ENCODE data around the gene CNNM1. TPM values are rescaled to one million over a fixed set of nuclear protein-coding genes. Genes with fewer than 3 reads are reported as not detected.

The CNNM1 gene
- total RNA-seq, 2 experiments from 2014 or later = not detected

DNA sequence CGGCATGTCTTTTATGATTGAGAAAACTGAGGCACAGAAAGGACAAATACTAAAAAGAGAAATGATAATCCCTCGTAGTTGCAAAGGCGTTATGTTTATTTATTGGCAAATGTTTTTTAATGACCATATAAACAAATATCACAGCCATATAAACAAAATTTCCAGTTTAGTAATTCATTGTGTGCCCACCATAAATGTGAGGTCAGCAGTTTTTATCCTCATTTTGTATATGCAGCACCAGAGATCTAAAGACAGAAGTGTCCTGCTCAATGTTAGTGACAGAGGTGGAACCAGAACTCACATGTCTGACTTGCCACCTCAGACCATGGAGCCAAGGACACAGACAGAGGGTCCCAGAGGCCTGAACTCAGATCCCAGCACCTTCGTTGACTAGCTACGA lies 14.1 kb downstream of the CNNM1 start:
- H3K27ac Mint-ChIP-seq = no peak overlapping the region
- H3K4me3 Mint-ChIP-seq = no peak overlapping the region
- H3K27me3 Mint-ChIP-seq = peaks cover 8% of the 10 kb centered on the region
- CTCF ChIA-PET = no interaction called here
- ATAC-seq (no peak), DNase-seq (no peak)
- no peaks in the 10 kb centered on the region for H3K9me3 Mint-ChIP-seq (ENCODE audit: low read depth)
- H3K36me3 Mint-ChIP-seq = no peaks in the 10 kb centered on the region
- peaks cover 5% of the 10 kb centered on the region for H3K4me1 Mint-ChIP-seq

DNA sequence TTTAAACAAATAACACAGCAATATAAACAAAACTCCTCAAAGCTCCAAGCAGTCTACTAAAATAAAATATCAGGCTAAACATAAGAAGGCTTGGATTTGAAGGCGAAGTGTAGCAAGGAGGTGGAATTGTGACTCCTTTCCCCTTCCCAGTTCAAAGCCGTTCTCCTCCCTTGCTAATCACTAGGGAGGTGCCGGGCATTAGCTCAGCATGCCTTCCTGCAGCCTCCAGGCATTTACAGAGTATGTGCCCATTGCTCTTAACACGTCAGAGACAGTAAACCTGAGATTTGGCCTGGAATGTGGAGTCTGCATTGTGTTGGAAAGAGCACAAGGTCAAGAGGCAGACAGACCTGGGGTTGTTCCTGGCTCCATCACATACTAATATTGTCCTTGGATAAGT lies 15.6 kb downstream of the CNNM1 start:
- CTCF ChIA-PET = no interaction called here
- peaks cover 6% of the 10 kb centered on the region for H3K27me3 Mint-ChIP-seq
- DNase-seq (no peak), ATAC-seq (no peak)
- H3K36me3 Mint-ChIP-seq = no peaks in the 10 kb centered on the region
- H3K9me3 Mint-ChIP-seq (ENCODE audit: low read depth) = no peaks in the 10 kb centered on the region
- H3K4me3 Mint-ChIP-seq = no peak overlapping the region
- peaks cover 5% of the 10 kb centered on the region for H3K4me1 Mint-ChIP-seq
- no peak overlapping the region for H3K27ac Mint-ChIP-seq

DNA sequence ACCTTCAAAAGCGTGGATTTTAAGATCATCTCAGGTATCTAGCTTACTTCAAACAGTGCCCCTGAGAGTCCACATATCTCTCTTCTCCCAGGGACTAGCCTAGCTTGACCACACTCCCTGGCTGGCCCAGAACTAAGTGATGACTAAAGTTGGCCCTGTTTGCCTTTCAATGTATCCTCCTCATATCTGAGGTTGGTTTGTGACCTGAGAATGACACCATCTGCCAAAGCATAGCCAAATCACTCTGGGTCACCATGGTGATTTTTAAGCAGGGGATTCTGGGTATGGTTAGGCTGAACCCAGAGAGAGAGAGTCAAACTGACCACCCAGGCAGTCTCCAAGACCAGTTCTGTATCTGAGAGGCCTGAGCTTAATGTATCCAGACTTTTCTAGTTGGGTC lies 16.2 kb downstream of the CNNM1 start:
- no peaks in the 10 kb centered on the region for H3K9me3 Mint-ChIP-seq (ENCODE audit: low read depth)
- peaks cover 2% of the 10 kb centered on the region for H3K27me3 Mint-ChIP-seq
- DNase-seq (no peak), ATAC-seq (no peak)
- H3K27ac Mint-ChIP-seq = no peak overlapping the region
- H3K4me3 Mint-ChIP-seq = no peak overlapping the region
- H3K4me1 Mint-ChIP-seq = peaks cover 5% of the 10 kb centered on the region
- no peaks in the 10 kb centered on the region for H3K36me3 Mint-ChIP-seq
- CTCF ChIA-PET = no interaction called here

DNA sequence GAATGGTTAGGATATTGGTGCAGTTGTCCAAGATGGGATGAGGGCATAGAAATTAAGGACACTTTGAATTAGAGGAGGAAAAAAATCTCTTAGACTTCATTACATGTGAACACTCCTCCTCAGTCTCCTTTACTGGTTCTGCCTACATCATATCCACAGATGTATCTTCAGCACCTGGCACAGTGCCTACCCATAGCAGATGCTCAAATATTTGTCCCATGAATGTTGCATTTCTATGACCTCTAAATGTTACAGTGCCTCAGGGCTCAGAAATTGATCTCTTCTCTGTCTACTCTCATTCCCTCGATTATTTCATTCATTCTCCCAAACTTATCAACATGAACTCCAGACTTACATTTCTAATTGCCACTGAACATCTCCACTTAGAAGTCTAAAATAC lies 17.1 kb downstream of the CNNM1 start:
- peaks cover 3% of the 10 kb centered on the region for H3K4me1 Mint-ChIP-seq
- no peaks in the 10 kb centered on the region for H3K36me3 Mint-ChIP-seq
- no peak overlapping the region for H3K27ac Mint-ChIP-seq
- H3K9me3 Mint-ChIP-seq (ENCODE audit: low read depth) = no peaks in the 10 kb centered on the region
- H3K27me3 Mint-ChIP-seq = peaks cover 2% of the 10 kb centered on the region
- no peak overlapping the region for H3K4me3 Mint-ChIP-seq
- DNase-seq (no peak), ATAC-seq (no peak)
- CTCF ChIA-PET = no interaction called here

DNA sequence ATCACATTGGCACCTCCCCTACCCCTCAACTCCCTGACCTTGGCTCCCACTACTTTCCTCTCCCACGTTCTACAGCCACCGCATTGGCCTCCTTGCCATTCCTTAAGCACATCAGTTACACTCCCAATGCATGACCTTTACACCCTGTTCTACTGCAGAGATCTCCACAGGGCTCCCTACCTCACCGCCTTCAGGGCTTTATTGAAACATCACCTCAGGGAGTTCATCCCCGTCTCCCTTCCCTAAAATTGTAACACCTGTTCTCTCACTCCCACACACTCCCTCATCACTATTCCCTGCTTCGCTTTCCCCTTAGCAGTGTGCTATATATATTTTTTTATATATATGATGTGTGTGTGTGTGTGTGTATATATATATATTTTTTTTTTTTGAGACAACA lies 18.5 kb downstream of the CNNM1 start:
- Mint-ChIP-seq H3K4me1 (no peaks in the 10 kb centered on the region), H3K4me3 (no peak overlapping the region)
- ATAC-seq = no peak

DNA sequence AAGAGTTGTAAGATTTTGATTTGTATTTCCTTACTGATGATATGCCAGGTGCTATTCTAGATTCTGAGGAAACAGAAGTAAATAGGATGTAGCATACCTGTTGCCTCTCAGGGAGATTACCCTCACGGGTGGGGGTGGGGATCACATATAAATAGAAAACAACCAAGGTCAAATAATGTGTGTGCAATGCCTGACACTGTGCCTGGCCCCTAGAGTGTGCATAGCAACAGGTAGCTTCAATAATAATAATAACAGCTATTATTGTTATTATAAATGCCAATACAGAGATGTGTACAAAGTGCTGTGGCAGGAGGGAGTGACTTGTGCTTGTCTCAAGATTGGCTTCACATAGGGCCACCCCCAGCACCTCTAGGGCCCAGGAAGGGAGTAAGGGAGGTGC lies 24.0 kb downstream of the CNNM1 start:
- no peak for DNase-seq
- no peak for ATAC-seq
- H3K27ac Mint-ChIP-seq = no peak overlapping the region
- H3K4me1 Mint-ChIP-seq = no peaks in the 10 kb centered on the region
- H3K27me3 Mint-ChIP-seq = peaks cover 26% of the 10 kb centered on the region
- H3K36me3 Mint-ChIP-seq = no peaks in the 10 kb centered on the region
- H3K4me3 Mint-ChIP-seq = no peak overlapping the region
- H3K9me3 Mint-ChIP-seq (ENCODE audit: low read depth) = no peaks in the 10 kb centered on the region
- CTCF ChIA-PET = no interaction called here

More for the DNA sequence above, 18.5 kb downstream of the CNNM1 start:
- CTCF ChIA-PET = no interaction called here
- Mint-ChIP-seq H3K9me3 (ENCODE audit: low read depth) (no peaks in the 10 kb centered on the region), H3K36me3 (no peaks in the 10 kb centered on the region), H3K27me3 (peaks cover 5% of the 10 kb centered on the region), H3K27ac (no peak overlapping the region)
- DNase-seq = no peak

DNA sequence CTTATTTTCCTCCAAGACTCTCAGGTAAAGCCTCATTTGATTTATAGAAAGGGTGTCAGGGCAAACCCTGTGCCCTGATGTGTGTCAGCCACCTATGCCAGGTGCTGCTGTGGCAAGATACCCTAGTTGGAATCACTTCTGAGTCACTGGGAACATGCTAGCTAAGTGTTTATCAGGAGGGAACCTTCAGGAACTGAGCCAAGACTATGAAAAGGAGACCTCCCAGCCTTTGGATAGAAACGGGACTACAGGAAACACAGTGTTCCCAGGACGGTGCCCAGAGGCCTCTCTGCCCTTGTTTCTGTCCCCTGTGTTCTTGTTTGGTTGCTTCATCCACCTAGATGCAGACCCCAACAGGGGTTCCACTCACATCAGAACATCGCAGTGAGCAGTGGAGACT lies 28.5 kb downstream of the CNNM1 start:
- no peak for DNase-seq
- no peak overlapping the region for H3K4me3 Mint-ChIP-seq
- CTCF ChIA-PET = no interaction called here
- peaks cover 38% of the 10 kb centered on the region for H3K27me3 Mint-ChIP-seq
- H3K9me3 Mint-ChIP-seq (ENCODE audit: low read depth) = no peaks in the 10 kb centered on the region
- H3K27ac Mint-ChIP-seq = no peak overlapping the region
- no peak for ATAC-seq
- no peaks in the 10 kb centered on the region for H3K36me3 Mint-ChIP-seq
- H3K4me1 Mint-ChIP-seq = no peaks in the 10 kb centered on the region

DNA sequence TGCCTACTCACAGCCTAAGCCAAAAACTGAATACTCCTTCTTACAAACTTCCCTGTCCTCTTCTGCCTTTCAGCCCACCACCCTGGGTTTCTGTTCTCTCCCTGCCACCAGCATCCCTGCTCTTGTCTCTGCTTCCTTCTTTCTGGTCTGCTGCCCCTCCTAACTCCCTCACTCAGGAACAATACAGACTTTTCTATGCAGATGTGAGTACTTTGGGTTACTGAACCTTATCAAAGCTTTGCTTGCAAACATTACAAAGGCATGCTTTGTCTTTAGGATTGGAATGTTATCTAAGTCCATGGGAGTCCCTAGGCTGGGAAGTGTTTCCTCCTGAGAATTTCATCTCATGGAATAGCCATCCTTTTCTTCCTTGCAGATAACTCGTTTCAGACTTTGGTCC lies 28.9 kb downstream of the CNNM1 start:
- Mint-ChIP-seq H3K36me3 (no peaks in the 10 kb centered on the region), H3K4me1 (no peaks in the 10 kb centered on the region), H3K27ac (no peak overlapping the region), H3K27me3 (peaks cover 40% of the 10 kb centered on the region), H3K4me3 (no peak overlapping the region), H3K9me3 (ENCODE audit: low read depth) (no peaks in the 10 kb centered on the region)
- CTCF ChIA-PET = no interaction called here
- no peak for DNase-seq
- no peak for ATAC-seq

DNA sequence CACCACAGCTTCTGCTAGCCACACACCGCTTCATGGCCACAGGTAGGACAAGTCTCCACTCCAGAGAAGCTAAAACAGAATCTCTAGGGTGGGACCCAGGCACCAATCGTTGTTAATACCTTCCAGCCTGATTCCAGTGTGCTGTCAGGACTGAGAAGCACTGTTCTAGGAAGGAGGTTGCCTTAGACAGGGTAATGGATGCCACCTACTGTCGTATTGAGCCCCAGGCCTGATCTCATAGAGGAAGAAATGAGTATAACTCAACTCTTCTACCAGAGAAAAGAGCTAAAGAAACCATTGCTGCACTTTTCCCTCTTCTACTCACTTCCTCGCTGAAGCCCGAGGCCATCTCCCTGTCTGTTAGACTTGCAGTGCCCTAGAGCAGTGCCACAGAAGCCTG lies 31.8 kb downstream of the CNNM1 start:
- H3K27ac Mint-ChIP-seq = no peak overlapping the region
- DNase-seq (no peak), ATAC-seq (no peak)
- CTCF ChIA-PET = interaction anchor here (0.7 kb wide), 1 partner anchor 31 kb away, joined by 3 read pairs; no protein-coding TSS in a partner anchor
- no peaks in the 10 kb centered on the region for H3K9me3 Mint-ChIP-seq (ENCODE audit: low read depth)
- H3K4me3 Mint-ChIP-seq = no peak overlapping the region
- H3K27me3 Mint-ChIP-seq = peaks cover 37% of the 10 kb centered on the region
- no peaks in the 10 kb centered on the region for H3K36me3 Mint-ChIP-seq
- no peaks in the 10 kb centered on the region for H3K4me1 Mint-ChIP-seq

DNA sequence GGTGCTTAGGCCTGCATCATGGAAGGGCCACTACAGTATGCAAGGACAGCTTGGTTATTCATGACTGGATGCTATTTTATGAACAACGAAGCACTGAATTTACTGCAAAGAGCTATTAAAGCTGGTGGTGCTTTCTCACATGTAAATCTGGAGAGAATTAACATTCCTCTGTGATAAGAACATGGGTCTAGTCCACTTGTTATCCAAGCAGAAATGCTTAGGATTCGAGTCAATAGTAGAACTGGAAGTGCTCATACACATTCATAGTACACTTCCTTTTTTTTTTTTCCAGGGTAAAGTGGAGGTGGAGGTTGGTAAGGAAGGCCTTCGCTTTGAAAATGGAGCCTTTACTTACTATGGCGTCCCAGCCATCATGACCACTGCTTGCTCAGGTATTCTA lies 35.0 kb downstream of the CNNM1 start:
- Mint-ChIP-seq H3K27me3 (peaks cover 54% of the 10 kb centered on the region), H3K4me3 (no peak overlapping the region), H3K36me3 (no peaks in the 10 kb centered on the region), H3K4me1 (no peaks in the 10 kb centered on the region), H3K27ac (no peak overlapping the region), H3K9me3 (ENCODE audit: low read depth) (no peaks in the 10 kb centered on the region)
- CTCF ChIA-PET = no interaction called here
- DNase-seq (no peak), ATAC-seq (no peak)

DNA sequence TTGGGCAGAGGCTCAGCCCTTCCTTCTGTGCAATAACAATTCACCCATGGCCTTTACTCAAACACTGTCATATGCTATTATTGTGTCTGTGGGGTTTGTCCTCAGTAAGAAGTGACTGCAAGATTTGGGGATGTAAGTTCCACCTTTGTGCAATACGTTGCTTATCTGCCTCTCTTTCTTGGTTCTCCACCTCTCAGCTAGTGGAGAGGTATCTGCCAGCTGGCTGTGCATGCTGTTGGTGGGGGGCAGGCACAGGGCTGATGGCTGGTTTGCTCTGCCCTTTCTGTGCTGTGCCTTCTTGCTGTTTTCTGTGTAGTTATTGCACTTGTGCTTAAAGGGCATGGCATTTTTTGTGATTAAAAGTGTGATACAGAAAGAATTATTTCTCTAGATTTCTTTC lies 36.2 kb downstream of the CNNM1 start:
- Mint-ChIP-seq H3K9me3 (ENCODE audit: low read depth) (no peaks in the 10 kb centered on the region), H3K27me3 (peaks cover 60% of the 10 kb centered on the region), H3K4me3 (no peak overlapping the region), H3K4me1 (no peaks in the 10 kb centered on the region), H3K27ac (no peak overlapping the region), H3K36me3 (no peaks in the 10 kb centered on the region)
- no peak for DNase-seq
- no peak for ATAC-seq
- CTCF ChIA-PET = no interaction called here

DNA sequence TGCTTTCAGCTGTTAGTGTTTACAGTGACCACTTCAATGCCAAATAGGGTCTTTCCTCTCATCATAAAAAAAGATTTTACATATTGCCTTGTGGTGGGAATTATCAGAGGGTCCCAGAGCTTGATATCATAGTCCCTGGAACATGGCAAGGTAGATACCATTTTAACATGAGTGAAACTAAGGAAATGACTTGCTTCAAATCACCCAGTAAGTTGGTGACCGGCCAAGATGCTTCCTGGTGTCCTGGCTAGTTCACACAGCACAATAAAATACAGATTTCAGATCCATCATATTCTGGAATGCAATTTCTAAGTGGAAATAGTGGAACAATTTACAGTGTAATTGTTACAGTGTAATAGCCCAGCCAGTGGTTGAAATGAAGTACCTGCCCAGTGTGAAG lies 36.6 kb downstream of the CNNM1 start:
- Mint-ChIP-seq H3K4me1 (no peaks in the 10 kb centered on the region), H3K27me3 (peaks cover 61% of the 10 kb centered on the region), H3K27ac (no peak overlapping the region), H3K36me3 (no peaks in the 10 kb centered on the region), H3K9me3 (ENCODE audit: low read depth) (no peaks in the 10 kb centered on the region), H3K4me3 (no peak overlapping the region)
- no peak for DNase-seq
- CTCF ChIA-PET = no interaction called here
- ATAC-seq = no peak

DNA sequence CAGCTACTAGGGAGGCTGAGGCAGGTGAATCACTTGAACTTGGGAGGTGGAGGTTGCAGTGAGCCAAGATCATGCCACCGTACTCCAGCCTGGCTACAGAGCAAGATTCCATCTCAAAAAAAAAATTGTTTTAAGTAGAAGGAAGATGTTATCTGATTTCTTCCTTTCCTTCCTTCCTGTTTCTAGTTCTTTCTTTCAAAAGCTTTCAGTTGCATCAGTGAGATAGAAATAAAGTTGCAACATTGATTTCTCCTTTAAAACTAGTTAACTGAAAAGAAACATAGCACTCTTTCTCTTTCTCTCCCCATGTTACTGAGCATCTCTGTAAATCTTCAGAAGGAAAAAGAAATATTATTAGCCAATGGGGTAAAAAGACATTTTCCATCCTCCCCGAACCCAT lies 37.5 kb downstream of the CNNM1 start:
- DNase-seq (no peak), ATAC-seq (no peak)
- no peaks in the 10 kb centered on the region for H3K36me3 Mint-ChIP-seq
- CTCF ChIA-PET = no interaction called here
- H3K4me3 Mint-ChIP-seq = no peak overlapping the region
- H3K27ac Mint-ChIP-seq = no peak overlapping the region
- H3K4me1 Mint-ChIP-seq = peaks cover 5% of the 10 kb centered on the region
- H3K9me3 Mint-ChIP-seq (ENCODE audit: low read depth) = no peaks in the 10 kb centered on the region
- peaks cover 70% of the 10 kb centered on the region for H3K27me3 Mint-ChIP-seq

DNA sequence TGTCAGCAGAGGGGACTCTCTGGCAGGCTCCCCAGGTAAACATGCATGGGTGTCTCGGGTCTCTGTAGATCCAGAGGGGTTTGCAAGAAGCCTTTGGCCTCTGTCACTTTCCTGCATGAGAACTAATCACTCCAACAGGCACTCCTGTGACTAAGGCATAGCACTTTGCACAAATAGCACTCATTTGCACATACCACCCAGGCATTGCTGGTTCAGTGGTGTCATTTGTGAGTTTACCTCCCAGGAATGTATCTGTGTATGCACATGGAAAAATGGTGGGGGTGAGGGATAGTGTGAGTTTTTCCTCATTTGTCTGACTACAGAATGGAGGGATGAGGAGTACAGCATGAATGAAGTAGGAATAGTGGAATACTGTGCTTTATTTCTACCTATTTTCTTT lies 39.5 kb downstream of the CNNM1 start:
- peaks cover 80% of the 10 kb centered on the region for H3K27me3 Mint-ChIP-seq
- H3K4me1 Mint-ChIP-seq = peaks cover 5% of the 10 kb centered on the region
- H3K9me3 Mint-ChIP-seq (ENCODE audit: low read depth) = no peaks in the 10 kb centered on the region
- H3K4me3 Mint-ChIP-seq = no peak overlapping the region
- CTCF ChIA-PET = no interaction called here
- DNase-seq (no peak), ATAC-seq (no peak)
- no peaks in the 10 kb centered on the region for H3K36me3 Mint-ChIP-seq
- H3K27ac Mint-ChIP-seq = no peak overlapping the region

DNA sequence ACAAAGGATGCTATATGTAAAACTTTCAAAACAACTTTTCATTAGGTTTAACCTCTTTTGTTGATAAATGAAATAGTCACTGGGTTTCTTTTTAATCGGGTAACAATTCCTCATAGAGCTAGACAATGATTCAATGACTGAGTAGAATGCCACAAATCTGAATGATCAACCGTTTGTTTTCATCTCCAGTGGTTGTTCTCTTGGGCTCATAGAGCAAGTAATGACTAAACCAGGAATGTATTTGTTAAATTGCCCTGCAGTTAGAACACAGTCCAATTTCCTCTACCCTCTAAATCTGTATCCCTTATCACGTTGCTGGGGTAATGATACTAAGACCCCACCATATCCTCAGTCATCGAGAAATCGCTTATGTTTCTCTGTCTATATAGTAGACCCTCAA lies 40.0 kb downstream of the CNNM1 start:
- CTCF ChIA-PET = no interaction called here
- no peak for DNase-seq
- Mint-ChIP-seq H3K9me3 (ENCODE audit: low read depth) (no peaks in the 10 kb centered on the region), H3K4me3 (no peak overlapping the region), H3K36me3 (no peaks in the 10 kb centered on the region), H3K4me1 (peaks cover 5% of the 10 kb centered on the region), H3K27me3 (peaks cover 85% of the 10 kb centered on the region), H3K27ac (no peak overlapping the region)
- no peak for ATAC-seq

Measured in activated CD8-positive, alpha-beta memory T cell treated with anti-CD3 and anti-CD28 coated beads, Interleukin-2, amount 10 ng/mL, durations not matched to agents 7 days and 5 days (primary cell).